NOMO-1 treated with DMSO at 0.1 percent for 48 hours (cell line): Measurements from ENCODE around the gene RFTN1.
A peak's percentile ranks its signal among the peaks of the same experiment; 100 is the strongest.

Experiments used
- DNase-seq: peaks from one replicate; lab custom pipeline; 2025; ENCODE audit not compliant: unreplicated experiment; lab: John Stamatoyannopoulos, UW

Gene RFTN1

GRCh38 chr3:16528581-16528993 lies 15.1 kb upstream of the RFTN1 start:
- DNase-seq, result no peak

GRCh38 chr3:16528106-16528505 lies 14.6 kb upstream of the RFTN1 start:
- DNase-seq, result no peak

GRCh38 chr3:16524196-16524595 lies 10.7 kb upstream of the RFTN1 start:
- DNase-seq, result no peak

- peak; percentile 21 for DNase-seq
These were observed 10.3 kb upstream of the RFTN1 start for GRCh38 chr3:16523778-16524177.

- no peak for DNase-seq
These were observed 9.3 kb upstream of the RFTN1 start for GRCh38 chr3:16522834-16523233.

GRCh38 chr3:16520970-16521881 lies 7.7 kb upstream of the RFTN1 start:
- peak; percentile 24 for DNase-seq

- DNase-seq, result no peak
These were observed 6.9 kb upstream of the RFTN1 start for GRCh38 chr3:16520241-16520969.

GRCh38 chr3:16516695-16517481 lies 3.4 kb upstream of the RFTN1 start:
- no peak for DNase-seq

GRCh38 chr3:16515885-16516420 lies 2.5 kb upstream of the RFTN1 start:
- no peak for DNase-seq

- no peak for DNase-seq
These were observed 1.4 kb upstream of the RFTN1 start for GRCh38 chr3:16514755-16515353.

- no peak for DNase-seq
These were observed 662 bp upstream of the RFTN1 start for GRCh38 chr3:16514021-16514700.

GRCh38 chr3:16512435-16513140 lies 911 bp downstream of the RFTN1 start:
- DNase-seq, result peak; percentile 27

GRCh38 chr3:16511681-16512434 lies 1.6 kb downstream of the RFTN1 start:
- DNase-seq, result peak; percentile 54

GRCh38 chr3:16510620-16511319 lies 2.7 kb downstream of the RFTN1 start:
- DNase-seq, result no peak

GRCh38 chr3:16509721-16510619 lies 3.5 kb downstream of the RFTN1 start:
- DNase-seq, result no peak

GRCh38 chr3:16508591-16508995 lies 4.9 kb downstream of the RFTN1 start:
- no peak for DNase-seq

GRCh38 chr3:16508243-16508578 lies 5.3 kb downstream of the RFTN1 start:
- DNase-seq, result no peak
